Measurements from ENCODE around the gene NLRP14.

The NLRP14 gene

GRCh38 chr11:7020183-7020917 is at the start of gene NLRP14, which contains the start of gene ZNF214:
TSS of gene NLRP14 (plus strand) at chr11:7020479. CDS start at chr11:7038587, 18,108 bp downstream.
TSS of gene ZNF214 (minus strand) at chr11:7020346. CDS start at chr11:7002835, 17,511 bp downstream.
- no peak for TF ChIP-seq CTCF (IDR thresholded peaks at IDR 0.05)
- DNase-seq (ENCODE audit: low spot score) = peak; percentile 96
- peak within 1 kb of the TSS; percentile 87 for H3K4me3 ChIP-seq
- peak within 1 kb of the TSS; percentile 75 to 85 for H3K27ac ChIP-seq

- no peak for TF ChIP-seq CTCF (IDR thresholded peaks at IDR 0.05)
- H3K27ac ChIP-seq = no peak overlapping the region
- no peak overlapping the region for H3K4me3 ChIP-seq
- no peak for DNase-seq (ENCODE audit: low spot score)
Measured at GRCh38 chr11:6979365-6979764, 40.9 kb upstream of the NLRP14 start.

GRCh38 chr11:6986487-6986886 is 33.8 kb upstream of the NLRP14 start:
- DNase-seq (ENCODE audit: low spot score) = no peak
- Histone ChIP-seq H3K27ac (no peak overlapping the region), H3K4me3 (no peak overlapping the region)
- TF ChIP-seq CTCF (IDR thresholded peaks at IDR 0.05) = no peak

- DNase-seq (ENCODE audit: low spot score) = no peak
- Histone ChIP-seq H3K27ac (no peak overlapping the region), H3K4me3 (no peak overlapping the region)
- no peak for TF ChIP-seq CTCF (IDR thresholded peaks at IDR 0.05)
Measured at GRCh38 chr11:6988506-6988905, 31.8 kb upstream of the NLRP14 start.

GRCh38 chr11:6991227-6991626 is 29.1 kb upstream of the NLRP14 start:
- no peak overlapping the region for H3K27ac ChIP-seq
- no peak for TF ChIP-seq CTCF (IDR thresholded peaks at IDR 0.05)
- DNase-seq (ENCODE audit: low spot score) = no peak
- H3K4me3 ChIP-seq = no peak overlapping the region

- TF ChIP-seq CTCF (IDR thresholded peaks at IDR 0.05) = no peak
- Histone ChIP-seq H3K4me3 (peak overlapping the region; percentile 30), H3K27ac (peak overlapping the region; percentile 28 to 58)
- DNase-seq (ENCODE audit: low spot score) = no peak
Measured at GRCh38 chr11:6992026-6992425, 28.3 kb upstream of the NLRP14 start.

All from coronary artery (tissue), 2 donors.